Astrocyte of the spinal cord (primary cell): Measurements from ENCODE around the gene CST3.
A peak's percentile ranks its signal among the peaks of the same experiment; 100 is the strongest.
"Not testable (repeated sequence)": the region's sequence is repeated elsewhere in the genome, so short reads cannot be mapped to it uniquely, and the experiment has no call there.

ENCODE experiments used
- DNase-seq: peaks from one replicate; pipeline ENCODE4 v3.0.0; 2011; ENCODE audit warnings: low read depth, low spot score
- H3K4me3 ChIP-seq: 2 replicates; pipeline ENCODE4 v1.5.1; 2011; ENCODE audit warnings: low read depth, mild to moderate bottlenecking, low read length, moderate library complexity
- CTCF ChIP-seq: IDR thresholded peaks from 2 replicates; pipeline ENCODE4 v1.5.1; 2012; ENCODE audit warnings: low read depth, mild to moderate bottlenecking, low read length, inconsistent platforms
- in situ Hi-C: cut with HindIII; loops from 2 replicates; pipeline ENCODE4 v1.10.0; 2017; ENCODE audit warnings: low sequenced_read_pairs

Gene CST3

GRCh38 chr20:23639490-23639958, 1.8 kb upstream of the CST3 start:
- H3K4me3 ChIP-seq = no peak overlapping the region
- DNase-seq = no peak
- TF ChIP-seq CTCF = no peak
- in situ Hi-C loops = no loop called here

- DNase-seq = no peak
- in situ Hi-C loops = no loop called here
- no peak overlapping the region for H3K4me3 ChIP-seq
- no peak for TF ChIP-seq CTCF
These were observed 554 bp upstream of the CST3 start for GRCh38 chr20:23638309-23638708.

GRCh38 chr20:23636908-23637281, 860 bp downstream of the CST3 start:
- peak overlapping the region; percentile 65 for H3K4me3 ChIP-seq
- DNase-seq = no peak
- in situ Hi-C loops = no loop called here
- TF ChIP-seq CTCF = no peak

- in situ Hi-C loops = no loop called here
- TF ChIP-seq CTCF = no peak
- peak overlapping the region; percentile 65 for H3K4me3 ChIP-seq
- no peak for DNase-seq
These were observed 1.4 kb downstream of the CST3 start for GRCh38 chr20:23636182-23636907.

- in situ Hi-C loops, DNase-seq: not testable (repeated sequence)
- H3K4me3 ChIP-seq = peak overlapping the region; percentile 65
These were observed 2.0 kb downstream of the CST3 start for GRCh38 chr20:23635768-23636090.

GRCh38 chr20:23634985-23635767, 2.6 kb downstream of the CST3 start:
- in situ Hi-C loops = no loop called here

More at GRCh38 chr20:23634985-23635767, 2.6 kb downstream of the CST3 start:
- TF ChIP-seq CTCF = no peak
- DNase-seq = no peak
- no peak overlapping the region for H3K4me3 ChIP-seq
